Lower leg skin (tissue), 3 donors: ENCODE data around the gene CIART.

Source experiments
- POLR2A ChIP-seq, 2 donors: fragments of 450-650 bp; IDR thresholded peaks; one replicate each; pipeline ENCODE4 v1.6.1; 2016 to 2017; ENCODE audit warnings: antibody characterized with exemption in 2 of 2, mild to moderate bottlenecking in 1 of 2, moderate library complexity in 1 of 2
- TF ChIP-seq, protein P1 (sequence below), 3 donors: fragments of 450-650 bp; IDR thresholded peaks; one replicate each; pipeline ENCODE4 v1.5.1; 2016; ENCODE audit warnings: antibody characterized with exemption in 3 of 3, mild to moderate bottlenecking in 3 of 3, moderate library complexity in 2 of 3

GRCh38 chr1:150261367-150261766, 21.0 kb upstream of the CIART start:
- no peak for TF ChIP-seq POLR2A (IDR thresholded peaks at IDR 0.05)
- TF ChIP-seq, protein P1, sequence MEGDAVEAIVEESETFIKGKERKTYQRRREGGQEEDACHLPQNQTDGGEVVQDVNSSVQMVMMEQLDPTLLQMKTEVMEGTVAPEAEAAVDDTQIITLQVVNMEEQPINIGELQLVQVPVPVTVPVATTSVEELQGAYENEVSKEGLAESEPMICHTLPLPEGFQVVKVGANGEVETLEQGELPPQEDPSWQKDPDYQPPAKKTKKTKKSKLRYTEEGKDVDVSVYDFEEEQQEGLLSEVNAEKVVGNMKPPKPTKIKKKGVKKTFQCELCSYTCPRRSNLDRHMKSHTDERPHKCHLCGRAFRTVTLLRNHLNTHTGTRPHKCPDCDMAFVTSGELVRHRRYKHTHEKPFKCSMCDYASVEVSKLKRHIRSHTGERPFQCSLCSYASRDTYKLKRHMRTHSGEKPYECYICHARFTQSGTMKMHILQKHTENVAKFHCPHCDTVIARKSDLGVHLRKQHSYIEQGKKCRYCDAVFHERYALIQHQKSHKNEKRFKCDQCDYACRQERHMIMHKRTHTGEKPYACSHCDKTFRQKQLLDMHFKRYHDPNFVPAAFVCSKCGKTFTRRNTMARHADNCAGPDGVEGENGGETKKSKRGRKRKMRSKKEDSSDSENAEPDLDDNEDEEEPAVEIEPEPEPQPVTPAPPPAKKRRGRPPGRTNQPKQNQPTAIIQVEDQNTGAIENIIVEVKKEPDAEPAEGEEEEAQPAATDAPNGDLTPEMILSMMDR (IDR thresholded peaks at IDR 0.05), result no peak
